Eye (tissue), 1 donor: ENCODE measurements around the gene MRPL57.
"Not testable (repeated sequence)": the region's sequence is repeated elsewhere in the genome, so short reads cannot be mapped to it uniquely, and the experiment has no call there.

ENCODE experiments used
- DNase-seq: peaks from one replicate; pipeline ENCODE4 v3.0.0-alpha.2; 2015

MRPL57 gene

DNA sequence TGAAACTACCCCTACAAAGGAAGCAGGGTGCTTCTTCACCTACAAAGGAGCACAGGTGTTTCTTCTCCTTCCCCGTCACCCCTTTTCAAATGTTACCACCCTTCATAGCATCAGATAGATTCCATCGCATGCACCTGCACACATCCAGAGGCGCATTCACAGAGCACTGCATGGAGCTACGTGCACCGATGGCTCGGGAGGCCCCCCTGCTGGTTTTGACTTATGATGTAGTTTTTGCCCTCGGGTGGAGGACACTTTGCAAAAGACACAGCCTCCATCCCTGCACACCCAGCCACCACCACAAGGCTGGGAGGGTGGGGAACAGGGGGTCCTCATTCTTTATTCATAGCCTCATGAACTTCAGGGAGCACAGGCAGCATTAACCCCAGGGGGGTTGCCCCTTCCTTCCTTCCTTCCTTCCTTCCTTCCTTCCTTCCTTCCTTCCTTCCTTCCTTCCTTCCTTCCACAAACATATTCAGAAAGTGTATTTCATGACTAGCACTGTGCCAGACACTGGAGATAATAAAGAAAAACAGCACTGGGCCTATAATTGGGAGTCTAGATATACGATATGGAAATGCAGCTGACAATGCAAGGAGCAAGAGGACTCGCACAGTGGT is 21.3 kb downstream of the MRPL57 start:
- DNase-seq = not testable (repeated sequence)

DNA sequence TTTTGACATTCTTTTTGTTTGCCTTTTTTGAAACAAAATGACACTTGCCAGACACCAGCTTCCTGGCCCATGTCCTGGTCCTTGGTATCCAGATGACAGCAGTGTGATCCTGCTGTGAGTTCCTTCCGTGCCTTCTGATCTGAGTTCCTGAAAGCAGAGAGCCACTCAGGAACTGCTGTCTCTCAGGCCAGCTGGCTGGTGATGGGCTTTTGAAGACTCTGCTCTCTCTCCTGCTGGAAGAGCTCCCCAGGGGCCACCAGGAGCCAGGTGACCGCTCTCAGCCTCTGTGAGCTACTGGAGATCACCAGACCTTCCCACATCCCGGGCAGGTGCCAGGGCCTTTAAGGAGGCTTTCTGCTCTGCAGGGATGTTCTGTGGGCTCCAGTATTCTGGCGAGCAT is 21.9 kb downstream of the MRPL57 start:
- DNase-seq = not testable (repeated sequence)

DNA sequence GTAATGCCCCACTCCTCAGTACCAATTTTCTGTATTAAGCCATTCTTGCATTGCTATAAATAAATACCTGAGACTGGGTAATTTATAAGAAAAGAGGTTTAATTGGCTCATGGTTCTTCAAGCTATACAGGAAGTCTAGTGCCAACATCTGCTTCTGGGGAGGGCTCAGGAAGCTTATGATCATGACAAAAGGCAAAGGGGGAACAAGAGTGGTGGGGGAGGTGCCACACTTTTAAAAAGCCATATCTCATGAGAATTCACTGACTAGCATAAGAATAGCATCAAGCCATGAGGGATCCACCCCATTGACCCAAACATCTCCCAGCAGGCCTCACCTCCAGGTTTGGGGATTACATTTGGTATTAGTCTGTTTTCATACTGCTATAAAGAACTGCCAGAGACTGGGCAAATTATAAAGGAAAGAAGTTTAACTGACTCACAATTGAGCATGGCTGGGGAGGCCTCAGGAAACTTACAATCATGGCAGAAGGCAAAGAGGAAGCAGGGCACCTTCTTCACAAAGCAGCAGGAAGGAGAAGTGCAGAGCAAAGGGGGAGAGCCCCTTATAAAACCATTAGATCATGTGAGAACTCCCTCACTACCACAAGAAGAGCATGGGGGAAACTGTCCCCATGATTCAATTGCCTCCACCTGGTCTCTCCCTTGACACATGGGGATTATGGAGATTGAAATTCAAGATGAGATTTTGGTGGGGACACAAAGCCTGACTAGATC is 25.2 kb downstream of the MRPL57 start:
- DNase-seq = not testable (repeated sequence)

DNA sequence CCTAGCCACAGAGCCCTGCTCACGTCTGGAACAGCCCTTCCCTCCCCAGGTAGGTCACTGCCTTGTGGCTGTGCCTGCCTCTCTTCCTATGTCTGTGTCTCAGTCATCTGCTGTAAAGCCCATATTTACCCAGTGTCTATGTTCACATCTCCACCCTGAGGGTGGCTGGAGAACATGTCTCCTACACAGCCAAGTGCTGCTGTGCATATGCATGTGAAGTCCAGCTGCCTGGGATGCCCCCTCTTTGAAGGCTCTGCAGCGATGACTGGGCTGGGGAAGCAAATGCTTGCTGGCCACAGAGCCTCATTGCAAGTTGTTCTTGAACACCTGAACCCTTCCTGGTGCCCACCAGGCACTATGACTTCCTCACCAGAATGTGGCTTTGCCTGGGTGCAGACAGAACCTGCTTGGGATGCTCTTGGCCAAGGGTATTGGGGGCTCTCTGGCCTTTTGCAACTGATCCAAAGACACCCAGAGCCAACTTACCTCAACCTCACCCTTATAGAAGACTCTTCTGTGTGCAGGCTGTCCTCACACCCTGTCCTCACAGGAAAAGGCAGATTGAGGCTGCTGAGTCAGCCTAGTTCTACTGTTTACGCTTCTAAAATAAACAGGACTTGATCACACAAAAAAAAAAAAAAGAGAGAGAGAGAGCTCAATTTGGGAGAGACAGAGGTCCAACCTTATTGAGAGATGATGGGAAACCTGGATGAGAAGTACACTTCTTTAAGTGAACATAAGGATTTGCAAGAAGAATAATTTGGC is 26.5 kb downstream of the MRPL57 start:
- DNase-seq = no peak

DNA sequence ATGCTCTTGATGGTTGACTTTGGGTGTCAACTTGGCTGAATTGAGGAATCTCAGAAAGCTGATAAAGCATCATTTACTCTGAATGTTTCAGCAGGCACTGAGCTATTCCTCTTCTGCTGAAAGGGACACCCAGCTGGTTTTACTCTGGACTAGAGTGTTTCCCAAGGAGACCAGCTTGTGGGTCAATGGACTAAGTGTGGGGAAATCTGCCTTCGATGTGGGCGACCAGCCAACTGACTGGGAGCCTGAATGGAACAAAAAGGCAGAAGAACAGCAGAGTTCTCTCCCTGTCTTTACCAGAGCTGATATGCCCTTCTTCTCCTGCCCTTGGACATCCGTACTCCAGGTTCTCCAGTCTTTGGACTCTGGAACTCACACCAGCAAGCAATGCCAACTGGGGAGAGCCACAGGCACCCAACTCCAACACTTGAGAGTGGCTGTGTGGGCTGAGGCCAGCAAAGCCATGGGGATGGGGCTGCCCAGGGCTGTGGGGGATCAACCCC is 32.2 kb downstream of the MRPL57 start:
- no peak for DNase-seq

DNA sequence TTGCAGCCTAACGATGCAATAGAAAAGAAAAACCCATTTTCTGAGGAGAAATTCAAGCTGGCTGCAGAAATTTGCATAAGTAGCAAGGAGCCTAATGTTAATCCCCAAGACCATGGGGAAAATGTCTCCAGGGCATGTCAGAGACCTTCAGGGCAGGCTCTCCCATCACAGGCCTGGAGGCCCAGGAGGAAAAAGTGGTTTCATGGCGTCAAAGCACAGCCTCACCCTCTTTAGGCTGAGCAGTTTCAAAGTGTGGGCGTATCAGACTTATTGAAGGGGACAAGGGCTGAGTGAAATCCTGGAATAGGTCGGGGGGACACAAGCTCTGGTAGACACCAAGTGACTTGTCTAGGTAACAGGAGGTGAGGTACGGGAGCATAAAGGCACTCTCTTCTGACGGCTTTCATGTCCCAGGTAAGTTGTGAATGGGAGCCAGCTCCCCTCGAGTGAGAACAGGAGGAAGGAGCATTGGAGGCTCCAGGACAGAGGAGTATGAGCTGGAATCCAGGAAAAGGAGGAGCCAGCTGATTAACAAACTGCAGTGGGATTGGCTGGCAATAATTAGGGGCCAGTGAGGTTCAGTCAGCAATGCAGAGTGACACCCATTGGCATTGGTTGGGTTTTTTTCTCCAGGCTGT is 35.8 kb downstream of the MRPL57 start:
- DNase-seq = no peak

DNA sequence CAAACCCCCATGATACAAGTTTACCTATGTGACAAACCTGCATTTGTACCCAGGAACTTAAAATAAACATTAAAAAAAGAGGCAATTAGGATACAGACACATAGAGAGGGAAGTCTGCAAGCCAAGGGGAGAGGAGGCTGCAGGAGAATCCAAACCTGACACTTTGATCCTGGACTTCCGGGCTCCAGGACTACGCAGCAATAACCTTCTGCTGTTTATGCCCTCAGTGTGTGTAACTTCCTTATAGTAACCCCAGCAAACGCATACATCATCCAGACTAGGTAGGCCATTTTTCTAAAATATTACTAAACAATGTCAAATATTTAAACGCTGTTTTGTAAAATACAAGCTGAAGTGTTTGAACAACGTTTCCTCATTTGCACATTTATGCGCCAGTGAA is 39.0 kb downstream of the MRPL57 start:
- not testable (repeated sequence) for DNase-seq

DNA sequence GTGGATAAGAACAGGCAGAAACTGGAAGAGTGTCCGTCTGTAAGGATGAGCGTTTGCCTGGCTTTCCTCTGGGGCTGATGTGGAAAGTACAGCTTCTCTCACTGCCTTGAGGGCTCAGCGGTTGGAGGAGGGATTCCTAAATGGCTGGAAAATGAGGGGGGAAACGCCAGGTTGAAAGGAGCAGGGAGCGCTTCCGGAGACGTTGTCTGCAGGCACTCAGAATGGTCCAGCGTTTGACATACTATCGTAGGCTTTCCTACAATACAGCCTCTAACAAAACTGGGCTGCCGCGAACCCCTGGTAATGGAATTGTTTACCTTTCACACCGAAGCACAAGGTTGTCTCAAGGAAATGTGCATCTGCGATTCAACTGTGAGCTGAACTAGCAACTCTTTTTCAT is 39.9 kb downstream of the MRPL57 start:
- peak; percentile 26 for DNase-seq

DNA sequence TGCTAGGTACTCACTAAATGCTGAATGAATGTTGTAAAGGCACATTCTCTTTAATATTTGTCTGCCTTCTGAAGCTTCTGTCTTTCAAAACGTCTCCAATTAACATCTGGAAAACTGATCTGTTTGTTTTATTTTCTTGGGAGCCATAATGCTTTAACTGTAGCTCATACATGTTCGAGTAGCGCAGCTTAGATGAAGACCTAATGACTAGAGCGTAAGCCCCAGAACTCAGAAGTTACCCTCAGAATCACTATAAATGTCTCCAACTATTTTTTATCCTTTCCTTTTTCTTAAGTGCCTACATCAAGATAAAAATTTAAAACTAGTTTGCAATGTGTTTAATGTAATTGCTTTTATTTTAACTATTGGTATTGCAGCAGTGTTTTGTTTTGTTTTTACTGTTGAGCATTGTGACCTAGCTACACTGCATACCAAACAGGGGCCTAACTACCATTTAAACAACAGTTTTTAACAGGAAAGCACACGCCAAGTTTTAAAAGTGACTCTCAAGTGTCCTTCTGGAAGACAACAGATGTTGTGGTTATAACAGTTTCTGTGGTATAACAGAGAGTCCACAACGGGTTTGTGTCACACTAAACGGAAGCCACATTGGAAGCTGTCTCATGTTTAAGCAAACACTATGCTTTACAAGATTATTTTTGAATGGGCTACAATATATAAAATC is 42.0 kb downstream of the MRPL57 start:
- DNase-seq = no peak

DNA sequence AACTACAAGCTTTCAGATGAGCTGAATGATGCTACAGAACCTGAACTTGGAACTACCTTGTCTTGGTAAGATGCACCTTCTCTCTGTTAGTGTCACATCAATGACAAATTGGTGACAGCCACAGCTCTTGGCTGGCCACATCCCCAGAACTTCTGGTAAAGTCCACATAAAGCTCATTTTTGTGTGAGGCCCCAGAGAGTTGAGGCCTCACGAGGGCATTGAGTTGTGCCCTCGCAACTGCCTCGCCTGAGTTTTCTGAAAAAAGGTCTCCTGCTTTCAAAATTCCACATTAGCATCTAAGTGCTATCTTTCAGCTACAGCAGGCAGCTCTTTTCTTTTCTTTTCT is 42.6 kb downstream of the MRPL57 start:
- DNase-seq = no peak

DNA sequence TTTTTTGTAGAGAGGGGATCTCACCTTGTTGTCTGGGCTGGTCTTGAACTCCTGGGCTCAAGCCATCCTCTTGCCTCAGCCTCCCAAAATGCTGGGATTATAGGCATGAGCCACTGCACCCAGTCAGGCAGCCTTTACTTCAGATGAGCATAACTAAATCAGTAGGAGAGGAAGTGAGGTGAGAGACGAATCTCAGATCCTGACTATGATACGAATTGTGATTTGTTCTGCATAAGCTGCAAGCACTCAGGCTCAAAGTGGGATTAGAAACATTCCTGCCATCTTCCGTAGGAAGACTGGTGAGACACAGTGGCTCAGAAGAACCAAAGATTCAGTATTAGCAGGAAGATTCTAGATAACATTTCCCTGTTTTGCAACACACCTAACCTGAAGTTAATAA is 43.3 kb downstream of the MRPL57 start:
- not testable (repeated sequence) for DNase-seq

DNA sequence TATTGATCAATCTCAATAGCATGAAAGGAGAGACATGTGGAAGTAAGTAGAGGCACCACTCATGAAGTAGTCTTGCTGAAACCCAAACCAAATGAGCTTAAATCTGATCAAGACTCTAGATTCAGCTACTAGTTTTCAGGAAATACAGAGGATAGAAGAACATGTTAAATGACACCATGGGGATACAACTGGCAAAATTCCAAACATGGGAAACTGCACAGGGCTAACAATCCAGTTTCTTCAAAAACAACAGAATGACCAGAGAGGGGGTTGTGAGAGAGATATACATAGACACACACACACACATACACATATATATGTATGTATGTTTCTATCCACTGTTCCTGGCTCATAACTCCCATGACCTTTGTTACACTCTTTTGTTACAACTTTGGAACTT is 44.8 kb downstream of the MRPL57 start:
- DNase-seq = no peak

DNA sequence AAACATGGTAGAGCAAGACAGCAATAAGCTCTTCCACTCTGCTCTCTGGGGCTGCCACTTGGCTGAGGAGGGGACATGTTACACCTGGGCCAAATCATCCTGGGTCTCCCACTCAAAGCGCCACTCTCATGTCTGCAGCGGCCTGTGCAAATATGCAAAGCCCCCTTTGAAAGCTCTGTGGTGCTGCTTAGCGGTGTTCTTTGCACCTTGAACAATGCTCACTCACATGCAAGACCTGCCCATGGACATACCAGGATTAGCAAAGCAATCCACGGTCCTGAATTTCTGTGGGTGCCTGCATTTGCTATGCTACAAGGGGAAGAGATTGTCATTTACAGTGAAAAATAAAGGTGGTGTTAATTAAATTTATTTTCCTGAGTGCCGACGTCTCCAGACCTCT is 48.6 kb downstream of the MRPL57 start:
- no peak for DNase-seq

DNA sequence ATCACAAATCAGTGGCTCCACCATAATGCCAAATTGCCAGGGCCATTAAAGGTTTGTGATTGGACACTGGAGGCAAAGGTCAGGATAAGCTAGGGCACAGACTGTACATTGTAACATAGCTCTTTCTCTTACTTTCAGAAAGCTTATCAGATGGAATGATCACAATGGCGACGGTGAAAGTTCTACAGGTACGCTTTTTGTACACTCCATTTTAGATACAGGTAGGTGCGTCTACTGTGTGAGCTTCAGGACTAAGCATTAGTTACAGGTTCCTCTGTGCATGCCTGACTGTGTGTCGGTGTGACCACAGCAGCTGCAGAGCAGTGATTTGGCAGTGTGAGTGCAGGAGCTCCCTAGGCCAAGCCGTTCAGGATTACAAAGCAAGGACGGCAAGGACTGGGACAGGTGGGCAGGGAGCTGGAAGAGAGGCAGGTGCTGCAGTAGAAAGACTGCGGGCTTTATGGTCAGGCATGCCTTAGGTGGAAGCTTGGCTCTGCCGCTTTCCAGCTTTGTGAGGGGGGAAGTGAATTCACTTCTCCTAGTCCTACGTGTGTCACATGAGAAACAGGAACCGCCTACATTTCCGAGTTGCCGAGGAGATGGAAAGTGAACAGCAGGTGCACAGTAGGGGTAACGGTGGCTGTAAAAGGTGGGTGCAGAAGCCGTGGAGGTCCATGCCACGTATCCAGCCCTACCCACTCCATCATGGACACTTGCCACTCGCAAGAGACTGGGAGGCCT is 49.6 kb downstream of the MRPL57 start:
- no peak for DNase-seq

DNA sequence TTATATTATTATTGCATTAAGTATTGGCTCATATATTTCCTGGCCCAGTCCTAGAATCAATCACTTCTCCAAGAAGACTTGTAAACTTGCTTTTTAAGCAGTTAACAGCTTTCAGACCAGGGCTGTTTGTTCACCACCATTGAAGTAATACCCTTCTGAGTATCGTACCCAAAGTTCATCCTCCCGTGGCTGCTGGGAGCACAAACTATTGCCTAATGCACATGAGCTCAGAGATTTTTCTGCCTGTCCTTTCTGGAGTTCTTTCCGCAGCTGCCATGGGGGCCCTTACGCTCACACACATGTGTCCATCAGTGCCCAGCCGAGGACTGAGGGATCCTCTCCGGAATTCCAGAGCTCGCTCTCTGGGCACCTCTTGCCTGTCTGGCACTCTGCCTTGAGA is 51.5 kb downstream of the MRPL57 start:
- DNase-seq = no peak
